Type B pancreatic cell (in vitro differentiated cells): ENCODE data around the gene PROSER2. TPM values are rescaled to one million over a fixed set of nuclear protein-coding genes. Genes with fewer than 3 reads are reported as not detected.

Source experiments
- DNase-seq: peaks from one replicate; pipeline ENCODE4 v3.0.0; 2021; ENCODE audit warnings: mixed read lengths; ENCODE audit not compliant: unreplicated experiment; ENCODE audit errors: extremely low spot score
- H3K27ac Mint-ChIP-seq: 2 replicates; pipeline ENCODE4 v1.8.0; 2021; ENCODE audit warnings: mild to moderate bottlenecking, mixed read lengths
- H3K27me3 Mint-ChIP-seq: 2 replicates; pipeline ENCODE4 v1.8.0; 2021; ENCODE audit warnings: mixed read lengths
- H3K36me3 Mint-ChIP-seq: 2 replicates; pipeline ENCODE4 v1.8.0; 2021; ENCODE audit warnings: mixed read lengths
- H3K4me1 Mint-ChIP-seq: one replicate; pipeline ENCODE4 v1.8.0; 2021; ENCODE audit warnings: mixed read lengths; ENCODE audit not compliant: unreplicated experiment
- H3K4me3 Mint-ChIP-seq: 2 replicates; pipeline ENCODE4 v1.8.0; 2021; ENCODE audit warnings: mild to moderate bottlenecking, mixed read lengths
- H3K9me3 Mint-ChIP-seq: 2 replicates; pipeline ENCODE4 v1.8.0; 2021; ENCODE audit warnings: mixed read lengths
- total RNA-seq: library from RNA; stranded (reverse); gene quantifications from 2 replicates; pipeline ENCODE4 v1.2.1, GENCODE V29; 2021; ENCODE audit warnings: low replicate concordance
- TF ChIP-seq, protein P1 (sequence below): fragments of 200-600 bp; sonication (generic); conservative IDR thresholded peaks from 2 replicates; pipeline ENCODE4 v1.5.0; 2021; ENCODE audit warnings: antibody characterized with exemption, mild to moderate bottlenecking

PROSER2 gene
- total RNA-seq, 1 donor from 2014 or later, result 6.7 TPM

GRCh38 chr10:11813855-11814567 lies 9.1 kb upstream of the PROSER2 start:
- H3K9me3 Mint-ChIP-seq, result no peaks in the 10 kb centered on the region
- no peaks in the 10 kb centered on the region for H3K27me3 Mint-ChIP-seq
- H3K27ac Mint-ChIP-seq, result no peak overlapping the region
- no peak for DNase-seq
- no peaks in the 10 kb centered on the region for H3K36me3 Mint-ChIP-seq
- TF ChIP-seq, protein P1, sequence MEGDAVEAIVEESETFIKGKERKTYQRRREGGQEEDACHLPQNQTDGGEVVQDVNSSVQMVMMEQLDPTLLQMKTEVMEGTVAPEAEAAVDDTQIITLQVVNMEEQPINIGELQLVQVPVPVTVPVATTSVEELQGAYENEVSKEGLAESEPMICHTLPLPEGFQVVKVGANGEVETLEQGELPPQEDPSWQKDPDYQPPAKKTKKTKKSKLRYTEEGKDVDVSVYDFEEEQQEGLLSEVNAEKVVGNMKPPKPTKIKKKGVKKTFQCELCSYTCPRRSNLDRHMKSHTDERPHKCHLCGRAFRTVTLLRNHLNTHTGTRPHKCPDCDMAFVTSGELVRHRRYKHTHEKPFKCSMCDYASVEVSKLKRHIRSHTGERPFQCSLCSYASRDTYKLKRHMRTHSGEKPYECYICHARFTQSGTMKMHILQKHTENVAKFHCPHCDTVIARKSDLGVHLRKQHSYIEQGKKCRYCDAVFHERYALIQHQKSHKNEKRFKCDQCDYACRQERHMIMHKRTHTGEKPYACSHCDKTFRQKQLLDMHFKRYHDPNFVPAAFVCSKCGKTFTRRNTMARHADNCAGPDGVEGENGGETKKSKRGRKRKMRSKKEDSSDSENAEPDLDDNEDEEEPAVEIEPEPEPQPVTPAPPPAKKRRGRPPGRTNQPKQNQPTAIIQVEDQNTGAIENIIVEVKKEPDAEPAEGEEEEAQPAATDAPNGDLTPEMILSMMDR, result no peak
- H3K4me1 Mint-ChIP-seq, result peaks cover 9% of the 10 kb centered on the region
- no peak overlapping the region for H3K4me3 Mint-ChIP-seq

GRCh38 chr10:11819027-11819426 lies 4.1 kb upstream of the PROSER2 start:
- peaks cover 7% of the 10 kb centered on the region for H3K27me3 Mint-ChIP-seq
- no peak overlapping the region for H3K27ac Mint-ChIP-seq
- H3K9me3 Mint-ChIP-seq, result no peaks in the 10 kb centered on the region
- peaks cover 7% of the 10 kb centered on the region for H3K4me1 Mint-ChIP-seq
- DNase-seq, result no peak
- H3K36me3 Mint-ChIP-seq, result no peaks in the 10 kb centered on the region
- TF ChIP-seq, protein P1, result no peak
- no peak overlapping the region for H3K4me3 Mint-ChIP-seq

DNA sequence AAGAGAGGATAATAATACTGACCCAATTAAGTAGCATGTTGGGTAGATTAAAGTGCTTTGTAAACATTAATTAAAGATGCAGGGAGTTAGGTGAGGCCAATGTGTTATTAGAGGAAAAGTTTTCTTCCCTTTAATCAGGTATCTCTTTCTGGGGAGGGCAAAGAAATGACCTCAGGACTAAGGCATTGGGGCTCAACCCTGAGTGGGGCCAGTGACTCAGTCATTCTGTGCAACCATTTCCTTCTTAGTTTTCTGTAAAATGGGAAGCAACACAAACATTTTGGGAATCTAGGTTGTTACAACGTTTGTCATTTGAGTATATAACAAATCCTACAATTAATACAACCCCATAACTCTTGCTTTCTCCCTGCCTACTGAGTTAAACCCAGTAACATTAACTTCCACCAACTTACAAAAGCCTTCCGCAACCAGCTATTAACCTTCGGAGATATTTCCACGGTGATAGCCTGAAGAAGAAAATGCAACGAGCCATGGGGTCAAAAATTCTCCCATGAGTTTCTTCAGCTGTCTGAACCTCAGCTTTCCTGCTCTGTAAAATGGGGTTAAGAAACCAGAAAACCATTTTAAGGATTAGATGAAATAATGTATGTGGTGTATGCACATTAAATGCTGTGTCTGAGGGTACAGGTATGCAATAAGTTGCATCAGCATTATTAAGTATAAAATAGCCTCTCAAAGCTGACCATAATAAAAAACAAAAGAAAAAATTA lies 965 bp upstream of the PROSER2 start:
- Mint-ChIP-seq H3K4me3 (peak overlapping the region; percentile 68), H3K9me3 (no peaks in the 10 kb centered on the region)
- TF ChIP-seq, protein P1, result no peak

GRCh38 chr10:11822809-11823121 lies 391 bp upstream of the PROSER2 start:
- DNase-seq, result no peak
- no peak overlapping the region for H3K27ac Mint-ChIP-seq
- H3K9me3 Mint-ChIP-seq, result no peaks in the 10 kb centered on the region
- TF ChIP-seq, protein P1, result no peak
- no peaks in the 10 kb centered on the region for H3K36me3 Mint-ChIP-seq
- peaks cover 21% of the 10 kb centered on the region for H3K4me1 Mint-ChIP-seq
- peak overlapping the region; percentile 52 for H3K4me3 Mint-ChIP-seq
- peaks cover 28% of the 10 kb centered on the region for H3K27me3 Mint-ChIP-seq

More for the DNA sequence above, 965 bp upstream of the PROSER2 start:
- peaks cover 28% of the 10 kb centered on the region for H3K27me3 Mint-ChIP-seq
- DNase-seq, result no peak
- H3K4me1 Mint-ChIP-seq, result peaks cover 21% of the 10 kb centered on the region
- H3K36me3 Mint-ChIP-seq, result no peaks in the 10 kb centered on the region
- H3K27ac Mint-ChIP-seq, result peak overlapping the region; percentile 40

DNA sequence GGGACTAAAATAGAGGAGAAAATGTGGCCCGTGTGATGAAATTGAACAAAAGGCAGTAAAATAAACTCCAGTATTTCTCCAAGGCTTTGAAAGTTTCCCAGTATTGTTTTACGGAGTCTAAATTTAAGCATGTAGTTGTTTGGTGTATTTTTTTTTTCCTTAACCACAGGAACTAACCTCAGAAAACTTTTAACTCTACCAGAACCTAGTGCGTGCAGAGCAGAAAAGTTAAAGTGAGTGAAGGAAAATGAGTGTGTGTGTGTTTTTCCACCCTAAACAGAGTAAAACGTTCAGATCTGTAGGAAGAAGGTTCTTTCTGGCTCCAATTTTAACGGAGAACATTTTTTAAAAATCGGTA lies 812 bp downstream of the PROSER2 start:
- Mint-ChIP-seq H3K4me1 (peaks cover 21% of the 10 kb centered on the region), H3K9me3 (no peaks in the 10 kb centered on the region), H3K36me3 (no peaks in the 10 kb centered on the region), H3K27me3 (peaks cover 28% of the 10 kb centered on the region), H3K4me3 (peak overlapping the region; percentile 91), H3K27ac (peak overlapping the region; percentile 29)
- no peak for DNase-seq
- TF ChIP-seq, protein P1, result no peak
